Mammary epithelial cell (primary cell): ENCODE results near the gene CORO1C.

Experiments used
- EZH2 ChIP-seq: IDR thresholded peaks from 2 replicates; pipeline ENCODE4 v1.6.1; 2012; ENCODE audit warnings: low read length, inconsistent platforms, borderline replicate concordance
- TF ChIP-seq, protein P1 (sequence below), 2 donors: IDR thresholded peaks in 1 of 2; conservative IDR thresholded peaks in 1 of 2; 2 replicates each; pipeline ENCODE4 v1.5.1; 2011 to 2012; ENCODE audit warnings: inconsistent platforms in 2 of 2, low read length in 2 of 2, mild to moderate bottlenecking in 2 of 2, control low read depth in 1 of 2, low read depth in 1 of 2; ENCODE audit not compliant: insufficient read depth in 1 of 2; ENCODE audit errors: extremely low read depth in 1 of 2

DNA sequence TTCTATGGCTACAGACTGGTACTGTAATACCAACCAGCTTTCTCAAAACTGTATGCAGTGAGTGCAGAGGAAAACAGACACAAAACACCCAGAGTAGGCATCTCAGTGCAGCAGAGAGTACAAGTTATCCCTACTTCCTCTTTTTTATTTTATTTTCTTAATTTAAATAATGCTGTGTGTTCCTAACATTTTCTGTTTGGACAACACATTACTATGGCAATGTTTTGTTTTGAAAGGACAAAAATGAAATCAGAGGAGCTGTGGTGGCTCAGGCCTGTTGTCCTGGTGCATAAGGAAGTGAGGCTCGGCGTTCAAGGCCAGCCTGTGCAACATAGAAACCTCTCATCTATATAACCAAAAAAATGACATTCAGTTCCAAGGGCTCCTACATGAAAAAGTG lies 64.0 kb downstream of the CORO1C start:
- no peak for TF ChIP-seq EZH2
- TF ChIP-seq, protein P1, sequence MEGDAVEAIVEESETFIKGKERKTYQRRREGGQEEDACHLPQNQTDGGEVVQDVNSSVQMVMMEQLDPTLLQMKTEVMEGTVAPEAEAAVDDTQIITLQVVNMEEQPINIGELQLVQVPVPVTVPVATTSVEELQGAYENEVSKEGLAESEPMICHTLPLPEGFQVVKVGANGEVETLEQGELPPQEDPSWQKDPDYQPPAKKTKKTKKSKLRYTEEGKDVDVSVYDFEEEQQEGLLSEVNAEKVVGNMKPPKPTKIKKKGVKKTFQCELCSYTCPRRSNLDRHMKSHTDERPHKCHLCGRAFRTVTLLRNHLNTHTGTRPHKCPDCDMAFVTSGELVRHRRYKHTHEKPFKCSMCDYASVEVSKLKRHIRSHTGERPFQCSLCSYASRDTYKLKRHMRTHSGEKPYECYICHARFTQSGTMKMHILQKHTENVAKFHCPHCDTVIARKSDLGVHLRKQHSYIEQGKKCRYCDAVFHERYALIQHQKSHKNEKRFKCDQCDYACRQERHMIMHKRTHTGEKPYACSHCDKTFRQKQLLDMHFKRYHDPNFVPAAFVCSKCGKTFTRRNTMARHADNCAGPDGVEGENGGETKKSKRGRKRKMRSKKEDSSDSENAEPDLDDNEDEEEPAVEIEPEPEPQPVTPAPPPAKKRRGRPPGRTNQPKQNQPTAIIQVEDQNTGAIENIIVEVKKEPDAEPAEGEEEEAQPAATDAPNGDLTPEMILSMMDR (conservative IDR thresholded peaks at IDR 0.05 in 1 of 2, IDR thresholded peaks at IDR 0.05 in 1 of 2; ENCODE audit: extremely low read depth in 1 of 2, insufficient read depth in 1 of 2, low read depth in 1 of 2, low read length in 2 of 2): no peak
